K562 (cell line): ENCODE data around the gene DAB2. TPM values are rescaled to one million over a fixed set of nuclear protein-coding genes. Genes with fewer than 3 reads are reported as not detected.
A peak's percentile ranks its signal among the peaks of the same experiment; 100 is the strongest.

ENCODE experiments used
- ATF3 ChIP-seq, 2 experiments: fragments of 450-650 bp in 1 of 2; sonication (generic) in 1 of 2; formaldehyde crosslinking in 1 of 2; IDR thresholded peaks in 1 of 2; conservative IDR thresholded peaks in 1 of 2; 2 replicates each; pipeline versions ENCODE4 v1.6.1 to v1.8.1; 2016 to 2023; ENCODE audit warnings: mild to moderate bottlenecking in 2 of 2, moderate library complexity in 2 of 2, inconsistent platforms in 1 of 2, missing genetic modification reagents in 1 of 2
- ATF6 ChIP-seq: sonication (generic); formaldehyde crosslinking; IDR thresholded peaks from 2 replicates; pipeline ENCODE4 v1.4.0; 2020; ENCODE audit warnings: mild to moderate bottlenecking, missing genetic modification reagents
- BACH1 ChIP-seq: fragments of 200-800 bp; sonication (Bioruptor generic); IDR thresholded peaks from 2 replicates; pipeline ENCODE4 v1.6.1; 2016; ENCODE audit warnings: missing genetic modification characterization, missing compliant biosample characterization
- CBFA2T3 ChIP-seq: fragments of 450-650 bp; IDR thresholded peaks from 2 replicates; pipeline ENCODE4 v1.6.1; 2017
- DNMT1 ChIP-seq: fragments of 450-650 bp; IDR thresholded peaks from 2 replicates; pipeline ENCODE4 v1.6.1; 2016; ENCODE audit warnings: antibody characterized with exemption, mild to moderate bottlenecking
- DPF2 ChIP-seq: fragments of 450-650 bp; IDR thresholded peaks from 2 replicates; pipeline ENCODE4 v1.6.1; 2016
- FOSL1 ChIP-seq: fragments of 200-800 bp; sonication (Bioruptor generic); conservative IDR thresholded peaks from 2 replicates; pipeline ENCODE4 v1.6.1; 2016; ENCODE audit warnings: missing genetic modification characterization, missing compliant biosample characterization
- HMBOX1 ChIP-seq: sonication (generic); IDR thresholded peaks from 2 replicates; pipeline ENCODE4 v1.6.1; 2016
- JUN ChIP-seq, 2 experiments: sonication (generic) in 1 of 2; formaldehyde crosslinking in 1 of 2; IDR thresholded peaks; 2 replicates each; pipeline versions ENCODE4 v1.6.1 to v1.8.0; 2012 to 2022; ENCODE audit warnings: borderline replicate concordance in 2 of 2, mild to moderate bottlenecking in 2 of 2, improper control_type of control experiment in 1 of 2, low read depth in 1 of 2, low read length in 1 of 2, missing genetic modification reagents in 1 of 2
- SMARCA4 ChIP-seq: fragments of 450-650 bp; IDR thresholded peaks from 2 replicates; pipeline ENCODE4 v1.6.1; 2016
- SOX6 ChIP-seq: fragments of 450-650 bp; IDR thresholded peaks from 2 replicates; pipeline ENCODE4 v1.6.1; 2014; ENCODE audit warnings: mild to moderate bottlenecking
- TFAM ChIP-seq: fragments of 250-450 bp; sonication (Bioruptor Pico); conservative IDR thresholded peaks from 2 replicates; pipeline ENCODE4 v1.5.0; 2021; ENCODE audit warnings: mild to moderate bottlenecking, moderate library complexity
- ZKSCAN3 ChIP-seq: fragments of 250-450 bp; sonication (Bioruptor Pico); IDR thresholded peaks from 2 replicates; pipeline ENCODE4 v1.4.0; 2020
- polyA plus RNA-seq, 8 experiments: library from polyadenylated mRNA; depleted of rRNA in 4 of 8; stranded (reverse) in 5 of 8; unstranded in 3 of 8; fragments of >200 nt; fragmentation: Nextera tagmentation in 2 of 8; fragmentation: Illumina TruSeq in 1 of 8; extraction: Ambion mirVana in 2 of 8; extraction: Trizol in 1 of 8; gene quantifications; 2 replicates each; pipeline versions ENCODE4 v1.2.1 to v1.2.3, GENCODE V29; 2011 to 2014; ENCODE audit warnings: inconsistent platforms in 1 of 8, missing spikeins in 1 of 8
- total RNA-seq, 7 experiments: library from RNA; depleted of rRNA in 6 of 7; stranded (reverse); fragments of >200 nt in 6 of 7; fragmentation: Illumina TruSeq in 2 of 7; extraction: Trizol in 2 of 7; gene quantifications; 2 replicates each; pipeline versions ENCODE4 v1.2.1 to v1.2.3, GENCODE V29; 2011 to 2021; ENCODE audit warnings: low replicate concordance in 1 of 7
- TF ChIP-seq, protein P1 (sequence below), 2 experiments: fragments of 200-800 bp in 1 of 2; sonication (Bioruptor generic) in 1 of 2; sonication (generic) in 1 of 2; formaldehyde crosslinking in 1 of 2; IDR thresholded peaks in 1 of 2; conservative IDR thresholded peaks in 1 of 2; 2 replicates each; pipeline versions ENCODE4 v1.5.0 to v1.6.1; 2016 to 2020; ENCODE audit warnings: missing compliant biosample characterization in 1 of 2, missing genetic modification characterization in 1 of 2, missing genetic modification reagents in 1 of 2
- TF ChIP-seq, protein P2 (sequence below): fragments of 250-450 bp; sonication (Bioruptor Pico); IDR thresholded peaks from 2 replicates; pipeline ENCODE4 v1.4.0; 2020; ENCODE audit warnings: mild to moderate bottlenecking, moderate library complexity, borderline replicate concordance
- TF ChIP-seq, protein P3 (sequence below): sonication (generic); formaldehyde crosslinking; IDR thresholded peaks from 2 replicates; pipeline ENCODE4 v1.8.1; 2022; ENCODE audit warnings: missing genetic modification reagents
- TF ChIP-seq, protein P4 (sequence below): fragments of 250-450 bp; sonication (Bioruptor Pico); IDR thresholded peaks from 2 replicates; pipeline ENCODE4 v1.8.0; 2021; ENCODE audit warnings: mild to moderate bottlenecking, moderate library complexity

DAB2 gene
- total and polyA plus RNA-seq, 9 of the 15 experiments (the other 6 are each of a cell fraction or from before 2014, with no cell fraction given): 6.6 to 29.9 (median 24.1) TPM

- TF ChIP-seq ATF3 (IDR thresholded peaks at IDR 0.05) (peak; percentile 92), ATF3 (CRISPR knock-in tag; conservative IDR thresholded peaks at IDR 0.05) (no peak), BACH1 (tag) (no peak), TFAM (CRISPR knock-in tag) (no peak), ATF6 (CRISPR knock-in tag) (no peak), DNMT1 (no peak), FOSL1 (tag) (peak; percentile 76), ZKSCAN3 (CRISPR knock-in tag) (no peak), DPF2 (peak; percentile 54), SMARCA4 (peak; percentile 37; the same call in 1 of the 2 replicates), CBFA2T3 (0 out of 2 replicates have a peak, but pooled peaks have one; percentile 4), JUN (IDR thresholded peaks at IDR 0.05; ENCODE audit: borderline replicate concordance, low read depth, low read length) (peak; percentile 79; the same call in 1 of the 2 replicates), JUN (CRISPR knock-in tag; IDR thresholded peaks at IDR 0.05; ENCODE audit: borderline replicate concordance) (no peak), SOX6 (no peak), HMBOX1 (no peak)
- TF ChIP-seq, protein P1, sequence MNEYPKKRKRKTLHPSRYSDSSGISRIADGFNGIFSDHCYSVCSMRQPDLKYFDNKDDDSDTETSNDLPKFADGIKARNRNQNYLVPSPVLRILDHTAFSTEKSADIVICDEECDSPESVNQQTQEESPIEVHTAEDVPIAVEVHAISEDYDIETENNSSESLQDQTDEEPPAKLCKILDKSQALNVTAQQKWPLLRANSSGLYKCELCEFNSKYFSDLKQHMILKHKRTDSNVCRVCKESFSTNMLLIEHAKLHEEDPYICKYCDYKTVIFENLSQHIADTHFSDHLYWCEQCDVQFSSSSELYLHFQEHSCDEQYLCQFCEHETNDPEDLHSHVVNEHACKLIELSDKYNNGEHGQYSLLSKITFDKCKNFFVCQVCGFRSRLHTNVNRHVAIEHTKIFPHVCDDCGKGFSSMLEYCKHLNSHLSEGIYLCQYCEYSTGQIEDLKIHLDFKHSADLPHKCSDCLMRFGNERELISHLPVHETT (CRISPR knock-in tag; conservative IDR thresholded peaks at IDR 0.05 in 1 of 2, IDR thresholded peaks at IDR 0.05 in 1 of 2): no peak
- TF ChIP-seq, protein P2, sequence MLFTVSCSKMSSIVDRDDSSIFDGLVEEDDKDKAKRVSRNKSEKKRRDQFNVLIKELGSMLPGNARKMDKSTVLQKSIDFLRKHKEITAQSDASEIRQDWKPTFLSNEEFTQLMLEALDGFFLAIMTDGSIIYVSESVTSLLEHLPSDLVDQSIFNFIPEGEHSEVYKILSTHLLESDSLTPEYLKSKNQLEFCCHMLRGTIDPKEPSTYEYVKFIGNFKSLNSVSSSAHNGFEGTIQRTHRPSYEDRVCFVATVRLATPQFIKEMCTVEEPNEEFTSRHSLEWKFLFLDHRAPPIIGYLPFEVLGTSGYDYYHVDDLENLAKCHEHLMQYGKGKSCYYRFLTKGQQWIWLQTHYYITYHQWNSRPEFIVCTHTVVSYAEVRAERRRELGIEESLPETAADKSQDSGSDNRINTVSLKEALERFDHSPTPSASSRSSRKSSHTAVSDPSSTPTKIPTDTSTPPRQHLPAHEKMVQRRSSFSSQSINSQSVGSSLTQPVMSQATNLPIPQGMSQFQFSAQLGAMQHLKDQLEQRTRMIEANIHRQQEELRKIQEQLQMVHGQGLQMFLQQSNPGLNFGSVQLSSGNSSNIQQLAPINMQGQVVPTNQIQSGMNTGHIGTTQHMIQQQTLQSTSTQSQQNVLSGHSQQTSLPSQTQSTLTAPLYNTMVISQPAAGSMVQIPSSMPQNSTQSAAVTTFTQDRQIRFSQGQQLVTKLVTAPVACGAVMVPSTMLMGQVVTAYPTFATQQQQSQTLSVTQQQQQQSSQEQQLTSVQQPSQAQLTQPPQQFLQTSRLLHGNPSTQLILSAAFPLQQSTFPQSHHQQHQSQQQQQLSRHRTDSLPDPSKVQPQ (CRISPR knock-in tag): no peak
- TF ChIP-seq, protein P3, sequence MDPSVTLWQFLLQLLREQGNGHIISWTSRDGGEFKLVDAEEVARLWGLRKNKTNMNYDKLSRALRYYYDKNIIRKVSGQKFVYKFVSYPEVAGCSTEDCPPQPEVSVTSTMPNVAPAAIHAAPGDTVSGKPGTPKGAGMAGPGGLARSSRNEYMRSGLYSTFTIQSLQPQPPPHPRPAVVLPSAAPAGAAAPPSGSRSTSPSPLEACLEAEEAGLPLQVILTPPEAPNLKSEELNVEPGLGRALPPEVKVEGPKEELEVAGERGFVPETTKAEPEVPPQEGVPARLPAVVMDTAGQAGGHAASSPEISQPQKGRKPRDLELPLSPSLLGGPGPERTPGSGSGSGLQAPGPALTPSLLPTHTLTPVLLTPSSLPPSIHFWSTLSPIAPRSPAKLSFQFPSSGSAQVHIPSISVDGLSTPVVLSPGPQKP (CRISPR knock-in tag): no peak
- TF ChIP-seq, protein P4, sequence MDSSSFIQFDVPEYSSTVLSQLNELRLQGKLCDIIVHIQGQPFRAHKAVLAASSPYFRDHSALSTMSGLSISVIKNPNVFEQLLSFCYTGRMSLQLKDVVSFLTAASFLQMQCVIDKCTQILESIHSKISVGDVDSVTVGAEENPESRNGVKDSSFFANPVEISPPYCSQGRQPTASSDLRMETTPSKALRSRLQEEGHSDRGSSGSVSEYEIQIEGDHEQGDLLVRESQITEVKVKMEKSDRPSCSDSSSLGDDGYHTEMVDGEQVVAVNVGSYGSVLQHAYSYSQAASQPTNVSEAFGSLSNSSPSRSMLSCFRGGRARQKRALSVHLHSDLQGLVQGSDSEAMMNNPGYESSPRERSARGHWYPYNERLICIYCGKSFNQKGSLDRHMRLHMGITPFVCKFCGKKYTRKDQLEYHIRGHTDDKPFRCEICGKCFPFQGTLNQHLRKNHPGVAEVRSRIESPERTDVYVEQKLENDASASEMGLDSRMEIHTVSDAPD: no peak
Measured at GRCh38 chr5:39428640-39429039, 3.9 kb upstream of the DAB2 start (continued).
